Measurements from ENCODE around the gene TMIGD1. TPM values are rescaled to one million over a fixed set of nuclear protein-coding genes. Genes with fewer than 3 reads are reported as not detected.
"Not testable (repeated sequence)": the region's sequence is repeated elsewhere in the genome, so short reads cannot be mapped to it uniquely, and the experiment has no call there.

TMIGD1 gene
- total RNA-seq, 1 donor from 2014 or later = not detected

DNA sequence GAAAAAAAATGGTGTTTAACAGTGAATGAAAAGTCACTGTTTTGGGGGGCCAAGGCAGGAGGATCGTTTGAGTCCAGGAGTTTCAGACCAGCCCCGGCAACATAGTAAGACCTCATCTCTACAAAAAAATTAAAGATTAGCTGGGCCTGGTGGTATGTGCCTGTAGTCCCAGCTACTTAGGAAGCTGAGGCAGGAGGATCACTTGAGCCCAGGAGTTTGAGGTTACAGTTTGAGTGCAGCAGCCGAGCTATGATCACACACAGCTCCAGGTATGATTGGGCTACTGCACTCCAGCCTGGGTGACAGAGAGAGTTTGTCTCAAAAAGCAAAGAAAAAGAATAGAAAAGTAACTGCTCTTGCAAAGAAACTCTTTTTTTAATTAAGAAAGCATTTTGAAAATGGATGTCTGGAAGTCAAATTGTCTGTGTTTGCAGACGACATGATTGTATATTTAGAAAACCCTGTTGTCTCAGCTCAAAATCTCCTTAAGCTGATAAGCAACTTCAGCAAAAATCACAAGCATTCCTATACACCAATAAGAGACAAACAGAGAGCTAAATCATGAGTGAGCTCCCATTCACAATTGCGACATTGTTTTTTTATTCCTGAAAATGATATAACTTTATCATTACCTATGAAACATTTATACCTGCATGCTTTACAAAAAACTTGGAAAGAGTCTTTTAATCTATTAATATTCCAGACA, 24.4 kb upstream of the TMIGD1 start:
- ATAC-seq = no peak
- DNase-seq (ENCODE audit: low spot score) = no peak

DNA sequence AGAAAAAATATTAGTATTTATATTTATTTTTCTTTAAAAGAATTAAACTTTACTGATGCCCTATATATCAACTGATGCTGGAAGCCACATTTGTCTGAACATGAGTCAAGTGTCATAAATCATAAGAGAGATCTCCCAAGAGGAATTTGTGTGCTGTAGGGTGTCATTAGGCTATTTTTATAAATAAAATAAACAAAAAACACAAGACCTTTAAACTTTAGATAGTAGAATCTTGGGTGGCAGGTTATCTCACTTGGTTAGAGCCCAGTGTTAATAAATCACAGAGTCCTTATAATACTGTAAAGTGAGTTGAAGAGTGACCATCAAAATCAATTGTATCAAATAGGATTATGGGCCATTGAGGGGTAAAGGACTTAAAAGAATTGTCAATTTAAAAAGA, 23.6 kb upstream of the TMIGD1 start:
- ATAC-seq (no peak), DNase-seq (ENCODE audit: low spot score) (no peak)

DNA sequence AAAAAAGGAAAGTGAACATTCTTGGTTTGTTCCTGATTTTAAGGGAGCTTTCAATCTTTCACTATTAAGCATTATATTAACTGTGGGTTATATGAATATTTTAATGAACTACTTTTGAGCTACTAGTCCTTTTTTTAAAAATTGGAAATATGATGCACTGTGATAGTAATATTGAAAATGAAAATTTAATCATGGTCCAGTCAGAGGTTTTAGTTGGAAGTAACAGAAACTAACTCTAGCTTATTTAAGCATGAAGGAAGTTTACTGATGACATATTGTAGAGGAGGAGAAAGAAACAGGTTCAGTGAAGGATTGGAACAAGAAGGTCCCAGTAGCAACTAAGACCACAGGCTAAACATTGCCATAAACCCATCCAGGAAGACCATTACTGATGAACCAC, 20.8 kb upstream of the TMIGD1 start:
- DNase-seq (ENCODE audit: low spot score) = no peak
- no peak for ATAC-seq

DNA sequence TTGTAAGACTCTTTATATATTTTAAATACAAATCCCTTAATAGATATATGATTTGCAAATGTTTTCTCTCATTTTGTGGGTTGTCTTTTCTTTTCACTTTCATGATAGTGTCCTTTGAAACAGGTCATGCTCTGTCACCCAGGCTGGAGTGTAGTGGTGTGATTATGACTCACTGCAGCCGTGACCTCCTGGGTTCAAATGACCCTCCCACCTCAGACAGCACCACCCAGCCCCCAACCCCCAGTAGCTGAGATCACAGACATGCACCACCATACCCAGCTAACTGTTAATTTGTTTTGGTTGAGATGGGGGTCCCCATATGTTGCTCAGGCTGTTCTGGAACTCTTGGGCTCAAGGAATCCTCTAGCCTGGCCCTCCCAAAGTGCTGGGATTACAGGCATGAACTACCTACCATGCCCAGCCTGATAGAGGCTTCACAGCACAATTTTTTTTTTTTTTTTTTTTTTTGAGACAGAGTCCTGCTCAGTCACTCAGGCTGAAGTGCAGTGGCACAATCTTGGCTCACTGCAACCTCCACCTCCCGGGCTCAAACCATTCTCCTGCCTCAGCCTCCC, 18.5 kb upstream of the TMIGD1 start:
- DNase-seq (ENCODE audit: low spot score) (no peak), ATAC-seq (no peak)

DNA sequence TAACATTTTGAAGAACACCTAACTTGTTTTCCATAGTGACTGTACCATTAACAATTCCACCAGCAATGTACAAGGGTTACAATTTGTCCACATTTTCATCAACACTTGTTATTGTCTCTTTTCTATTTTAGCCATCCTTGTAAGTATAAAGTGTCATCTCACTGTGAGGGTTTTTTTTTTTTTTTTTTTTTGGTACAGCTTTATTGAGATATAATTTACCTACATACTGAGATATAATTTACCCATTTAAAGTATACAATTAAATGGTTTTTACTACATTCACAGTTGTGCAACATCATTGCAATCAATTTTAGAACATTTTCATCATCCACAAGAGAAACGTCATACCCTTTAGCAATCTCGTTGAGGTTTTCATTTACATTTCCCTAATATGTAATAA, 17.9 kb upstream of the TMIGD1 start:
- DNase-seq (ENCODE audit: low spot score) (no peak), ATAC-seq (no peak)

DNA sequence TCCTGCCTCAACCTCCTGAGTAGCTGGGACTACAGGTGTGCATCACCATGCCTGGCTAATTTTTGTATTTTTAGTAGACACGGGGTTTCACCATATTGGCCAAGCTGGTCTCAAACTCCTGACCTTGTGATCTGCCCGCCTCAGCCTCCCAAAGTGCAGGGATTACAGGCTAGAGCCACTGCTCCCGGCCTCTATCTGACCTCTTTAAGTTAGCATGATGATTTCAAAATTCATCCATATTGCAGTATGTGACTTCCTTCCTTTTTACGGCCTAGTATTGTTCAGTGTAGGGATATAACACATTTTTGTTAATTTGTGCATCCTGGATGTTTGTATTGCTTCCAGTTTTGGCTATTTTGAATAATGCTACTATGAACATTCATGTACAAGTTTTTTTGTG, 17.4 kb upstream of the TMIGD1 start:
- not testable (repeated sequence) for ATAC-seq; DNase-seq (ENCODE audit: low spot score)

DNA sequence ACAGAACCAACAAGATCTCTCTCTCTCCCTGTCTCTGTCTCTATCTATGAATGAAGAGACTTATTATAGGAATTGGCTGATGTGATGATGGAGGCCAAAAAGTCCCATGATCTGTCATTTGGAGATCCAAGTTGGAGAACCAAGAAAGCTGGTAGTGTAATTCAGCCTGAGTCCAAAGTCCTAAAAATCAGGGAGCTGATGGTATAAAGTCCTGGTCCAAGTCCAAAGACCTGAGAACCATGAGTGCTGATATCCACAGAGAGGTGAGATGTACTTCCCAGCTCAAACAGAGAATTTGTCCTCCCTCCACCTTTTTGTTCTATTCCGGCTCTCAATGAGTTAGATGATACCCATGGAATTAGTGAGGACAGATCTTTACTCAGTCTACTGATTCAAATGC, 15.4 kb upstream of the TMIGD1 start:
- no peak for ATAC-seq
- no peak for DNase-seq (ENCODE audit: low spot score)

DNA sequence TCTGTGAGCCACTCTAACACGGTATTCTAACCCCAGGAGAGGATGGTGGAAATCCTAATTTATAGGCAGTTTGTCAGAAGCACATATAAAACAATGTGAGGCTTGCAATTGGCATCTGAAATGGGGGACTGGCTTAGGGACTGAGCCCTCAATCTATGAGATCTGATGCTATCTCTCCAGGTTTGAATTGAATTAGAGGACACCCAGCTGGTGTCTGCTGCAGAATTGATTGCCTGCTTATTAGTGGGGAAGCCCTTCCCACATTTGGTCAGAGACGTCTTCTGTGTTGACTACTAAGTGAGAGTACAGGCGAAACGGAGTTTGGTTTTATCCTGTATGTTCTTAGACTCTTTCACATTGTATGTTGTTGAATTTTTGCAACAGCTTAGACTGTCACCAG, 13.6 kb upstream of the TMIGD1 start:
- DNase-seq (ENCODE audit: low spot score) (no peak), ATAC-seq (no peak)

DNA sequence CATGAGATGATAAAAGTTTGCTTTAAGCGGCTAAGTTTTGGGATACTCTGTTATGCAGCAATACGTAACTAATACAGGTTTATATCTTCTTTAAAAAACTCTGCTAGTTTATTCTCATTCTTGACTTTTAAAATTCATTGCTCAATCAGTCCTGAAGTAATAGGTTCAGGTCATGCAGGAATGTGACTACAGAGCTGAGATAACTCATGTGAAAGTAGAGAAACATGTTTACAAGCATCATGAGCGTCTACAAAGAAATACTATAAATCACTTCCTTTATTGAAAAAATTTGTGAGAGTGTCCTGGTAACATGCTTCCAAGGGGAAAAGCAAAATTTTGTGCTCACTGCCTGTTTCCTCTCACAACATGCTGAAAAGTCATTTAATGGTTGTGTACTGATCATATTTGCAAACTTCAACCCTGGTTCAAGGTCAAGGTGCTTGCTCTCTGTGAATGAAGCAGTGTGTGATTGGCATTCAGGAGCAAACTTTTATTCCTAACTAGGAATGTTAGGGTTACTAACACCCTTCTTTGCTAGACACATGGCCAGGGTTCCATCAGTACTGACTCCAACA, 12.5 kb upstream of the TMIGD1 start:
- no peak for DNase-seq (ENCODE audit: low spot score)
- ATAC-seq = no peak

DNA sequence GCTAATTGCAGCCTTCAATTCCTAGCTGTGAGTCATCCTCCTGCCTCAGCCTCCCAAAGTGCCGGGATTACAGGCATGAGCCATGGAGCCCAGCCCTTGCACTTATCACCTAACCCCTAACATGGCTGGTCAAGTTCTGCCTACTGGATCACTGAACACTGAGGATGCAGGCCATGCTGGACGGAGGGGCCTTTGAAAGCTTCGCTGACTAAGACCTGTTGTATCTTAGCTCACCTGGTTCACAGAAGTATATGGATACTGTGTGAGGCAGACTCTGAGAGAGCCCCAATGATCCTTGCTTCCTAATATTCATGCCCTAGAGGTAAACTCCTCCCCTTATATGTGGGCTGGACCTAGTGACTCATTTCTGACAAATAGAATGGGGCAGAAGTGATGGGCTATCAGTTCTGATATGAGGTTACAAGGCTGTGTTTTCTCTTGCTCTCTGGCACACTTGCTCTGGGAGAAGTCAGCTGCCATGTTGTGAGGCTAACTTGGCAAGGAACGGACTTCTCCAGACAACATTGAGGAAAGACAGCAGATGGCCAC, 11.7 kb upstream of the TMIGD1 start:
- ATAC-seq (no peak), DNase-seq (ENCODE audit: low spot score) (no peak)

DNA sequence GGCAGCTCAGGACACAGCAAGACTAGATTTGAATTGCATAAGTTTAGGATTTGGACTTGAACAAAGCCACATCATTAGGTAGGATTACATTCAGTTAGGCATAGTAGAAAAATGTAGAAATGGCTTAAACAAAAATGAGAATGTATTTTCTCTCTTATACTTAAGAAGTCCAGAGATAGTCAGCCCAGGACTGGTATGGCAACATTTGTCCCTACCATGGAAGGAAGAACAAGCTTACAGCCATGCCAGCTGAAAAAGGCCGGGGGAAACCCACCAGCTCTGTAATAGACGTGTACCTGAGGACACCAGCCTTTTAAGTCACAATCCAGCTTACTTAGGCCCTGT, 11.2 kb upstream of the TMIGD1 start:
- DNase-seq (ENCODE audit: low spot score) (no peak), ATAC-seq (no peak)

DNA sequence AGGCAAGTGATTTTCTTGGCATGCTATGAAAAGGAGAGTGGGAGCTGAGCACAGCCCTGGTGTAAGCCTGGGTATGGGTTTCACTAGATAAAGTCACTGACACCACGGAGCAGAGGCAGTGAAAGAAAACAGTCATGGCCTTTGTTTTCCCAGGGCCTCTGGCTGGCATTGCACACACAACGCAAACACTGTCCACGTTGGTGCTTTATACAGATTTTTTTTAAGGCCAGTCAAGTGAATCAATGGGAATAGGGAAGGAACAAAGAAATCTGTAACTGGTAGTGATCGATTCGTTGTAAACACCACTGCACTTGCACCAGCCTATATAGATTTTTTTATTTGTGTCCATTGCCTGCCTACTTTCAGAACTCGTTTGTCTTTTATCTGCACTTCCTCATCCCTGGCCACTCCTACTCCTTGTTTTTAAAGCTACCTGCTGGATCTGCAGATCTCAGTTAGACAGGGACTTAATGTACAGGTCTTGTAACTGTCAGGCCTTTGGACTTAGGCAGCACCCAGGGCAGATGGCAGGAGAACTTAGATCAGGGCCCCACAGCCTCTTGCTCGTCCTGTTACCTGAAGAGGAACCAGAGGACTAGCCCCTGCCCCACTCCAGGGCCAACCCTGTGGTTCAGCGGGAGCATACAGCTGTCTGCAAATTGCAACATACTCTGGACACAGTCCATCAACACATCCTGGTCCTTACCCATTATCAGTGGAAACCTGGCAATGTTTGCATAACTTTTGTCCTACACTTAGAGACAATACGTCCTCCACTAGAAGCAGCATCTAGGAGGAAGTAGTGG, 10.6 kb upstream of the TMIGD1 start:
- ATAC-seq = peak; percentile 85
- peak; percentile 84 for DNase-seq (ENCODE audit: low spot score)

DNA sequence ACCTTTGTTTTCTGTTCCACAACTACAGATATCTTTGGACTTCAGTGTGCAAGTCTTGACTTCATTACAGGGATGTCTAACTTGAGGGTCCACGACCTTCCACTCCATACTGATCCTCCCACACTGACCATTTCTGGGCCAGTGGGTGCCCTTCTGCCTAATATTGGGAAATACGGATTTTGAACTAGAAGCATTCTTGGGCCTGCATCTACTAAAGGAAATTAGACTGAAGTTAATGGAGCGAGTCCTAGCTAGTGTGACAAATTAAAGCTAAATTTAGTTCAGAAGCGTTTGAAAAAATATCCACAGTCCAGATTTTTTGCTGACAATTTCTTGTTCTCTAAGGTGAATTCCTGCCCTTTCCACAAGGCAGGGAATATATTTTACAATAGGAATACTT, 9.9 kb upstream of the TMIGD1 start:
- no peak for ATAC-seq
- no peak for DNase-seq (ENCODE audit: low spot score)

DNA sequence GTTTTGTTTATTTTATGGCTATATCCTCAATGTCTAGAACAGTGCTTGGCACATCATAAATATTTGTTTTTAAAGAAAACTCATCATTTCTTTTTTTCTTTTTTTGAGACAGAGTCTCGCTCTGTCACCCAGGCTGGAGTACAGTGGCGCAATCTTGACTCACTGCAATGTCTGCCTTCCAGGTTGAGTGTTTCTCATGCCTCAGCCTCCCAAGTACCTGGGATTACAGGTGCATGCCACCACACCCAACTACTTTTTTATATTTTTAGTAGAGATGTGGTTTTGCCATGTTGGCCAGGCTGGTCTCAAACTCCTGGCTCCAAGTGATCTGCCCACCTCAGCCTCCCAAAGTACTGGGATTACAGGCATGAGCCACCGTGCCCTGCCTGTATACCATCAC, 9.4 kb upstream of the TMIGD1 start:
- not testable (repeated sequence) for ATAC-seq; DNase-seq (ENCODE audit: low spot score)

DNA sequence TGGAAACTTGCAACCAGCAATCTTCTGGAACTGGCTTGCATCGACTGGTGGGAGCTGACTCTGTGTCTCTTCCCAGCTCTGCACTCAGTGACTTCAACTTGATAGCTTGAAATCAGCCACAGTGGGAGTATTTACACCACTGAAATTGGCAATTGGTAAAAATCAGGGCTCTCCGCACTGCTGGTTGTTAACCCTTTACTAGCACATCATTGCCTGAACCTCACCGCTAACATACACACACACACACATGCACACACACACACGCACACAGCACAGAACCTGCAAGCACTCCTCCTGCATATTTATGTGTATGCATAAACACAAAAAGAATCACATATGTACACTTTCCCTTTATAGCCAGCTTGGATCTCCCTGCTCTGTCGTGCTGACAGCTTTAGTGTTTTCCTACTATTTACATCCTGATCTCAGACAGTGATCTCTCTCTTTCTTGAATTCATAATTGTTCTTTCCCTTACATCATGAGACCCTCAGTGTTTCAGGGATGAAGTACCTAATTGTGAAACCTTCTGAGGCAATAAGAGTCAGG, 7.9 kb upstream of the TMIGD1 start:
- ATAC-seq = no peak
- DNase-seq (ENCODE audit: low spot score) = no peak

DNA sequence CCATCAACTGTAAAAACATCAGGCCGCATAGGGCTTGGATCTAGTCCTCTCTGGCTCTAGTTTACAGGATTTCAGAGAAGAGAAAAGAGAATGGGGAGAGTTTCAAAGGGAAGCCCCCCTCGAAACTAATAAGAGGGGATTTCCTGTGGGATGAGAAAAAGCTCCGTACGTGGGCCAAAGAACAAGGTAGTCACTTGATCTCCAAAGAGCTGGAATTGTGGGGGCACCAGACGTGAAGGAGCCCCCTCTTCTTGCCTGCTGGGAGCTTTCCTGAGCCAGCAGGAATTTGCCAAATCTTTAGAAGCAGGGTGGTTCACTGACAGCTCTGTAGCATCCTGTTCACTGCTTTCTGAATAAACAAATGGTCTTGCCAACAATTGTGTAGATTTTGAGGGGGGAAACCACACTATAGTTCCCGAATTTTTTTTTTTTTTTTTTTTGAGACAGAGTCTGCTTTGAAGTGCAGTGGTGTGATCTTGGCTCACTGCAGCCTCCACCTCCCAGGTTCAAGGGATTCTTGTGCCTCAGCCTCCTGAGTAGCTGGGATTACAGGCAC, 7.0 kb upstream of the TMIGD1 start:
- DNase-seq (ENCODE audit: low spot score) (no peak), ATAC-seq (no peak)

DNA sequence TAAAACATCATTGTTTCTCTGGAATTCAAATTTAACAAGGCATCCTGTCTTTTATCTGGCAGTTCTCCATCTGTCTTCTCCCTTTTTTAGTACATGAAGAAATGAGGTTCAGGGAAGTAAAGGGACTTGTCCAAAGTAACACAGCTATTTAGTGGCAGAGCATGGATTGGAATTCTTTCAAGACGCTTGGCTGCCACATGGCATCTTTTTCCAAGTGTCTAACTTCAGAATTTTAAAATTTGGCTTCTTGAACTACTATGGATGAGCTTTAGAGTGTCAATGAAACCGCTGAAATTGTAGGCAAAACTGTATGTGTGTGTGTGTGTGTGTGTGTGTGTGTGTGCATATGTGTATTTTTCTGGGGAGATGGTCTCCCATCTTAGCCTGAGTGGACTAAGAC, 5.2 kb upstream of the TMIGD1 start:
- no peak for ATAC-seq
- no peak for DNase-seq (ENCODE audit: low spot score)

DNA sequence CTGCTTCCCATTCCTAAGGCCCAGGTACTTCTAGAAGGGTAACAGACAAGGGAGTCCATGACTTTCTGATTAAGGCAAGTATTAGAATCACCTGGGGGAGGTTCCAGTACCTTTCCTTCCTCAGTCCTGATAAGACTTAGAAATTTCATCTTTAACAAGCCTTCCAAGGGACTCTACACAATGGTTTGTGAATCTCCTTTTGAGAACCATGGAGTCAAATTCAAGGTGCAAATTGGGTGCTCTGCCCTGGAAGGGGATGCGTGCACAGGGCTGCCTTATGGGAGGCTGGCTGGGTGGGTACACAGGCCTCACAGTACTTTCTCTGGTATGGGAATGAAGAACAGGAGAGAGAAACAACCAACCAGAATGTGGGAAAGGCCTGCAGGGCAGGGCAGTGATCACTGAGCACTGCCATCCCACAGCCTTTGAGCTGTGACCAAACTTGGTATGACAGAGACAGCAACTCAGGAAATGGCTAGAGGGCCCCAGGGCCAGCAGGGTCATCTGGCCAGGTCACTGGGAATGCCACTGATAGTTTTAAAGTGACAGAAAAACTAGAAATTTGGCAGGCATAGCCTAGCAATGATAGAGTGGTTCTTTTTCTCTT, 3.6 kb upstream of the TMIGD1 start:
- peak; percentile 73 for ATAC-seq
- DNase-seq (ENCODE audit: low spot score) = peak; percentile 66

DNA sequence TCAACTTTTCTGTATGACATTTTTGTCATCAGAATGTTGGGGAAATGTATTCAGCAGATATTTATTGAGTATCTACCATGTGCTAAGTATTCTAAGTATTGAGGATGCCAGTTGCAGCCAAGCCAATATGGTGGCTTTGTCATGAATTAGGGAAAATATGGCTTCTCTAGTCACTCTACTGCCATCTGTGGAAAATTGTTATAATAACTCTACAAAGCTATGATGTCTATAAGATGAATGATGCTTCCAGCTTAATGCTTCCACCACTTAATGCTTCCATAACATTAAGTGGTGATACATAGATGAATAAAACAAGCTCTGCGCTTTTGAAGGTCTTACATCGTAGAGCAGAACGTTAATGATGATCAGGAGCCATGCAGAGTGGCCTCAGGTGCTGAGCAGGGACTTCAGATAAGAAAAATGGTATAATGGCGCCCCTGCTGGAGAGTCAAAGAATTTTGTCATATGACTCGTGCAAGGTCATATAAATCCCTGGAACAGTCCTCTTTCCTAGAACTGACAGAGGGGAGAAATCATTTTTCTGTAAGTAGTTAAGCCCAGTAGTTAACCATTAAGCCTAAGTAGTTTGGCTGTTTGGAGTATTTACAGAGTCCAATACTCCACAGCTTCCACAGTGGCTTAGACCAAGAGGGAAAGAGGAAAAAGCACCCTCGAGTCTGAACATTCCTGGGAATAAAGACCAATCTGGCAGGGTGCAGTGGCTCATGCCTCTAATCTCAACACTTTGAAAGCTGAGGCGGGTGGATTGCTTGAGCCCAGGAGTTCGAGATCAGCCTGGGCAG, 2.7 kb upstream of the TMIGD1 start:
- DNase-seq (ENCODE audit: low spot score) (no peak), ATAC-seq (peak; percentile 65)

DNA sequence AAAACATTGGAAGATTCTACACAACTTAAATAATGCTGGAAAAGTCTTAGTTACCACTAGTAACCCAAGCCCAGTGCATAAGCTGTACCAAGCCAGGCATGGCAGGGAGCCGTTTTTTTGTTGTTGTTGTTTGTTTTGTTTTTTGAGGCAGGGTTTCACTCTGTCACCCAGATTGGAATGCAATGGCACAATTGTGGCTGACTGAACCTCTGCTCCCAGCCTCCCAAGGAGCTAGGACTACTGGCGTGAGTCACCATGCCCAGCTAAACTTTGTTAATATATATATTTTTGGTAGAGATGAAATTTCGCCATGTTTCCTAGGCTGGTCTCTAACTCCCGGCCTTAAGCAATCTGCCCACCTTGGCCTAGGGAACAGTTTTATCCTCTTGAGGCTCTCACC, 564 bp upstream of the TMIGD1 start:
- DNase-seq (ENCODE audit: low spot score) (no peak), ATAC-seq (no peak)

All from left lobe of liver (tissue), 2 donors.